Duodenal mucosa (tissue), 2 donors: ENCODE data around the gene C19orf38.

Experiments used
- H3K27ac ChIP-seq: one replicate; pipeline ENCODE4 v1.7.0; 2013; ENCODE audit warnings: low read depth, low read length
- H3K27me3 ChIP-seq, 2 donors: one replicate each; pipeline ENCODE4 v1.7.0; 2013; ENCODE audit warnings: low read length in 2 of 2, control low read depth in 1 of 2; ENCODE audit not compliant: insufficient read depth in 2 of 2, control insufficient read depth in 1 of 2
- H3K36me3 ChIP-seq, 2 donors: one replicate each; pipeline ENCODE4 v1.7.0; 2013; ENCODE audit warnings: low read length in 2 of 2, control low read depth in 1 of 2; ENCODE audit not compliant: insufficient read depth in 2 of 2, control insufficient read depth in 1 of 2
- H3K4me1 ChIP-seq, 2 donors: one replicate each; pipeline ENCODE4 v1.7.0; 2013; ENCODE audit warnings: low read length in 2 of 2, control low read depth in 1 of 2; ENCODE audit not compliant: insufficient read depth in 2 of 2, control insufficient read depth in 1 of 2
- H3K4me3 ChIP-seq, 2 donors: one replicate each; pipeline ENCODE4 v1.7.0; 2013; ENCODE audit warnings: low read length in 2 of 2, low read depth in 1 of 2
- H3K9ac ChIP-seq, 2 donors: one replicate each; pipeline ENCODE4 v1.7.0; 2013; ENCODE audit warnings: low read length in 2 of 2, low read depth in 1 of 2
- H3K9me3 ChIP-seq, 2 donors: one replicate each; pipeline ENCODE4 v1.7.0; 2013; ENCODE audit warnings: low read length in 2 of 2, control low read depth in 1 of 2; ENCODE audit not compliant: control insufficient read depth in 1 of 2

C19orf38 gene

GRCh38 chr19:10848230-10848856 is at the start of gene C19orf38:
C19orf38 (plus strand) TSS chr19:10848415; CDS start chr19:10848509, 94 bp downstream.
- Histone ChIP-seq H3K27ac (no peak within 1 kb of the TSS), H3K9ac (no peak within 1 kb of the TSS), H3K4me3 (no peak within 1 kb of the TSS), H3K27me3 (no peaks in the 10 kb centered on the region), H3K36me3 (no peaks in the 10 kb centered on the region), H3K4me1 (no peaks in the 10 kb centered on the region), H3K9me3 (no peaks in the 10 kb centered on the region)

- Histone ChIP-seq H3K9ac (no peak overlapping the region), H3K4me3 (no peak overlapping the region), H3K27ac (no peak overlapping the region), H3K27me3 (no peaks in the 10 kb centered on the region), H3K9me3 (no peaks in the 10 kb centered on the region), H3K36me3 (peaks cover 65 to 93% of the 10 kb centered on the region in 2 donors), H3K4me1 (no peaks in the 10 kb centered on the region)
Measured at GRCh38 chr19:10800488-10800887, 47.7 kb upstream of the C19orf38 start.

- Histone ChIP-seq H3K9me3 (no peaks in the 10 kb centered on the region), H3K27me3 (no peaks in the 10 kb centered on the region), H3K4me1 (no peaks in the 10 kb centered on the region), H3K27ac (no peak overlapping the region), H3K9ac (no peak overlapping the region), H3K36me3 (peaks cover 59 to 83% of the 10 kb centered on the region in 2 donors), H3K4me3 (no peak overlapping the region)
Measured at GRCh38 chr19:10802479-10802878, 45.7 kb upstream of the C19orf38 start.

- Histone ChIP-seq H3K9me3 (no peaks in the 10 kb centered on the region), H3K27ac (no peak overlapping the region), H3K4me1 (no peaks in the 10 kb centered on the region), H3K4me3 (no peak overlapping the region), H3K9ac (no peak overlapping the region), H3K36me3 (peaks cover 52 to 75% of the 10 kb centered on the region in 2 donors), H3K27me3 (no peaks in the 10 kb centered on the region)
Measured at GRCh38 chr19:10803252-10803651, 45.0 kb upstream of the C19orf38 start.

GRCh38 chr19:10805065-10805757 is 43.0 kb upstream of the C19orf38 start:
- peaks cover 51 to 77% of the 10 kb centered on the region in 2 donors for H3K36me3 ChIP-seq
- no peaks in the 10 kb centered on the region for H3K9me3 ChIP-seq
- no peaks in the 10 kb centered on the region for H3K27me3 ChIP-seq
- no peak overlapping the region for H3K4me3 ChIP-seq
- H3K9ac ChIP-seq: no peak overlapping the region
- H3K27ac ChIP-seq: no peak overlapping the region
- peaks cover 3 to 8% of the 10 kb centered on the region in 2 donors for H3K4me1 ChIP-seq

GRCh38 chr19:10805758-10806247 is 42.4 kb upstream of the C19orf38 start:
- no peak overlapping the region for H3K9ac ChIP-seq
- peaks cover 3 to 8% of the 10 kb centered on the region in 2 donors for H3K4me1 ChIP-seq
- H3K4me3 ChIP-seq: no peak overlapping the region
- H3K36me3 ChIP-seq: peaks cover 52 to 77% of the 10 kb centered on the region in 2 donors
- no peaks in the 10 kb centered on the region for H3K9me3 ChIP-seq
- H3K27me3 ChIP-seq: no peaks in the 10 kb centered on the region
- no peak overlapping the region for H3K27ac ChIP-seq

GRCh38 chr19:10808937-10809649 is 39.1 kb upstream of the C19orf38 start:
- Histone ChIP-seq H3K27me3 (no peaks in the 10 kb centered on the region), H3K27ac (no peak overlapping the region), H3K4me3 (no peak overlapping the region), H3K9me3 (no peaks in the 10 kb centered on the region), H3K9ac (no peak overlapping the region), H3K36me3 (peaks cover 50 to 76% of the 10 kb centered on the region in 2 donors), H3K4me1 (peaks cover 7 to 12% of the 10 kb centered on the region in 2 donors)

- H3K9ac ChIP-seq: no peak overlapping the region
- H3K4me1 ChIP-seq: peaks cover 7 to 12% of the 10 kb centered on the region in 2 donors
- H3K4me3 ChIP-seq: no peak overlapping the region
- peaks cover 44 to 75% of the 10 kb centered on the region in 2 donors for H3K36me3 ChIP-seq
- H3K27me3 ChIP-seq: no peaks in the 10 kb centered on the region
- H3K27ac ChIP-seq: no peak overlapping the region
- H3K9me3 ChIP-seq: no peaks in the 10 kb centered on the region
Measured at GRCh38 chr19:10809651-10810285, 38.4 kb upstream of the C19orf38 start.

- Histone ChIP-seq H3K36me3 (peaks cover 42 to 77% of the 10 kb centered on the region in 2 donors), H3K27ac (no peak overlapping the region)
Measured at GRCh38 chr19:10811391-10812111, 36.7 kb upstream of the C19orf38 start.

More at GRCh38 chr19:10811391-10812111, 36.7 kb upstream of the C19orf38 start:
- Histone ChIP-seq H3K9ac (no peak overlapping the region), H3K4me1 (peaks cover 7 to 12% of the 10 kb centered on the region in 2 donors), H3K9me3 (no peaks in the 10 kb centered on the region), H3K4me3 (no peak overlapping the region), H3K27me3 (no peaks in the 10 kb centered on the region)
